Vagina (tissue), 2 donors: ENCODE measurements around the gene SLAMF7. TPM values are rescaled to one million over a fixed set of nuclear protein-coding genes. Genes with fewer than 3 reads are reported as not detected.

Source experiments
- DNase-seq, 2 donors: peaks; one replicate each; pipeline ENCODE4 v3.0.0-alpha.2; 2017; ENCODE audit errors: extremely low spot score in 2 of 2
- H3K27ac ChIP-seq: fragments of 200-600 bp; sonication (generic); one replicate; pipeline ENCODE4 v1.5.1; 2019
- H3K27me3 ChIP-seq: fragments of 200-600 bp; sonication (generic); one replicate; pipeline ENCODE4 v1.5.1; 2019
- H3K36me3 ChIP-seq, 2 donors: fragments of 200-600 bp; sonication (generic); one replicate each; pipeline ENCODE4 v1.5.1; 2017 to 2019
- H3K4me1 ChIP-seq: fragments of 200-600 bp; sonication (generic); one replicate; pipeline ENCODE4 v1.5.1; 2019
- H3K4me3 ChIP-seq, 2 donors: fragments of 200-600 bp; sonication (generic); 1 replicate in 1 of 2; 2 replicates in 1 of 2; pipeline ENCODE4 v1.5.1; 2016 to 2019
- H3K9me3 ChIP-seq: fragments of 200-600 bp; sonication (generic); one replicate; pipeline ENCODE4 v1.5.1; 2019
- POLR2A ChIP-seq, 2 donors: fragments of 450-650 bp; IDR thresholded peaks; one replicate each; pipeline ENCODE4 v1.6.1; 2017; ENCODE audit warnings: antibody characterized with exemption in 2 of 2, mild to moderate bottlenecking in 2 of 2, moderate library complexity in 2 of 2
- POLR2AphosphoS5 ChIP-seq, 2 donors: sonication (generic); formaldehyde crosslinking; IDR thresholded peaks; one replicate each; pipeline ENCODE4 v1.9.0; 2017; ENCODE audit warnings: antibody characterized with exemption in 2 of 2, mild to moderate bottlenecking in 2 of 2, low read depth in 1 of 2; ENCODE audit not compliant: insufficient read depth in 1 of 2
- intact Hi-C: fragments of 100-400 bp; cut with DNase I; formaldehyde crosslinking; loops from one replicate; pipeline ENCODE4 v1.15.1; 2023
- total RNA-seq: library from RNA; depleted of rRNA; stranded (reverse); fragments of >200 nt; gene quantifications from one replicate; pipeline ENCODE4 v1.2.3, GENCODE V29; 2016
- TF ChIP-seq, protein P1 (sequence below), 3 experiments: fragments of 450-650 bp in 2 of 3; fragments of 200-600 bp in 1 of 3; sonication (generic) in 1 of 3; IDR thresholded peaks; one replicate each; pipeline ENCODE4 v1.5.1; 2017 to 2019; ENCODE audit warnings: antibody characterized with exemption in 3 of 3, mild to moderate bottlenecking in 2 of 3, moderate library complexity in 2 of 3

The SLAMF7 gene
- total RNA-seq, 1 donor from 2014 or later, result 2.2 TPM

DNA sequence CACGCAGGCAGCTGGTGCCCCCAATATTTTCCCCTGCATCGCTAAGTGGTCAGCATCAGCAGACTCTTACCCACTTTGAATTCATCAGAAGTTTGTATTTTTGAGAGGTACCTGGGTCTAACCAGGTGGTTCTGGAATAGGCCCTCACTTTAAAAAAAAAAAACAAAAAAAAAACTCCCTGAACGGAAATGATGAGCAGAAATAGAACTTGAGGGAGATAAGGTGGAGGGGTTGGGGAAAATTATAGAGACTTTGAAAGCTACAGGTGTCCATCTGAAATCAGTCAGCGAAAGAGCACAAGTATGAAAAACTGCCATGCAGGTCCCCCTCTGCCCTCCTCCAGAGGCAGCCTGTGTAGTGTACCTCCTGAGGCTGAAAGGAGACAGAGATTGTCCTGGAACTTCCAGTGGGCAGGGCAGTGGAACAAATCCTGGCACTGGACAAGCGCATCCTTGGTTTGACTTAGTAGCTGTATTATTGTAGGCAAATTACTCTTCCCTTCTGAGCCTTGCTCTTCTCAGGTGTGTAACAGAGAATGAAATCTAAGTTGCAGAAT, 1.2 kb downstream of the SLAMF7 start:
- peak in 1 of 2 donors; percentile 20 for DNase-seq
- Histone ChIP-seq H3K4me3 (no peak overlapping the region), H3K27me3 (no peaks in the 10 kb centered on the region), H3K27ac (no peak overlapping the region), H3K36me3 (no peaks in the 10 kb centered on the region), H3K4me1 (no peaks in the 10 kb centered on the region), H3K9me3 (no peaks in the 10 kb centered on the region)
- TF ChIP-seq POLR2AphosphoS5 (IDR thresholded peaks at IDR 0.05; ENCODE audit: insufficient read depth in 1 of 2, low read depth in 1 of 2) (no peak), POLR2A (IDR thresholded peaks at IDR 0.05) (no peak)
- TF ChIP-seq, protein P1, sequence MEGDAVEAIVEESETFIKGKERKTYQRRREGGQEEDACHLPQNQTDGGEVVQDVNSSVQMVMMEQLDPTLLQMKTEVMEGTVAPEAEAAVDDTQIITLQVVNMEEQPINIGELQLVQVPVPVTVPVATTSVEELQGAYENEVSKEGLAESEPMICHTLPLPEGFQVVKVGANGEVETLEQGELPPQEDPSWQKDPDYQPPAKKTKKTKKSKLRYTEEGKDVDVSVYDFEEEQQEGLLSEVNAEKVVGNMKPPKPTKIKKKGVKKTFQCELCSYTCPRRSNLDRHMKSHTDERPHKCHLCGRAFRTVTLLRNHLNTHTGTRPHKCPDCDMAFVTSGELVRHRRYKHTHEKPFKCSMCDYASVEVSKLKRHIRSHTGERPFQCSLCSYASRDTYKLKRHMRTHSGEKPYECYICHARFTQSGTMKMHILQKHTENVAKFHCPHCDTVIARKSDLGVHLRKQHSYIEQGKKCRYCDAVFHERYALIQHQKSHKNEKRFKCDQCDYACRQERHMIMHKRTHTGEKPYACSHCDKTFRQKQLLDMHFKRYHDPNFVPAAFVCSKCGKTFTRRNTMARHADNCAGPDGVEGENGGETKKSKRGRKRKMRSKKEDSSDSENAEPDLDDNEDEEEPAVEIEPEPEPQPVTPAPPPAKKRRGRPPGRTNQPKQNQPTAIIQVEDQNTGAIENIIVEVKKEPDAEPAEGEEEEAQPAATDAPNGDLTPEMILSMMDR (IDR thresholded peaks at IDR 0.05), result no peak
- intact Hi-C loops, result no loop called here

GRCh38 chr1:160741092-160741501, 2.0 kb downstream of the SLAMF7 start:
- DNase-seq, result peak in 1 of 2 donors; percentile 6
- TF ChIP-seq POLR2A (IDR thresholded peaks at IDR 0.05), result no peak
- TF ChIP-seq, protein P1 (IDR thresholded peaks at IDR 0.05), result no peak
- no peak for TF ChIP-seq POLR2AphosphoS5 (IDR thresholded peaks at IDR 0.05; ENCODE audit: insufficient read depth in 1 of 2, low read depth in 1 of 2)
- Histone ChIP-seq H3K4me1 (no peaks in the 10 kb centered on the region), H3K9me3 (no peaks in the 10 kb centered on the region), H3K36me3 (no peaks in the 10 kb centered on the region), H3K27ac (no peak overlapping the region), H3K4me3 (no peak overlapping the region), H3K27me3 (no peaks in the 10 kb centered on the region)
- intact Hi-C loops, result no loop called here

DNA sequence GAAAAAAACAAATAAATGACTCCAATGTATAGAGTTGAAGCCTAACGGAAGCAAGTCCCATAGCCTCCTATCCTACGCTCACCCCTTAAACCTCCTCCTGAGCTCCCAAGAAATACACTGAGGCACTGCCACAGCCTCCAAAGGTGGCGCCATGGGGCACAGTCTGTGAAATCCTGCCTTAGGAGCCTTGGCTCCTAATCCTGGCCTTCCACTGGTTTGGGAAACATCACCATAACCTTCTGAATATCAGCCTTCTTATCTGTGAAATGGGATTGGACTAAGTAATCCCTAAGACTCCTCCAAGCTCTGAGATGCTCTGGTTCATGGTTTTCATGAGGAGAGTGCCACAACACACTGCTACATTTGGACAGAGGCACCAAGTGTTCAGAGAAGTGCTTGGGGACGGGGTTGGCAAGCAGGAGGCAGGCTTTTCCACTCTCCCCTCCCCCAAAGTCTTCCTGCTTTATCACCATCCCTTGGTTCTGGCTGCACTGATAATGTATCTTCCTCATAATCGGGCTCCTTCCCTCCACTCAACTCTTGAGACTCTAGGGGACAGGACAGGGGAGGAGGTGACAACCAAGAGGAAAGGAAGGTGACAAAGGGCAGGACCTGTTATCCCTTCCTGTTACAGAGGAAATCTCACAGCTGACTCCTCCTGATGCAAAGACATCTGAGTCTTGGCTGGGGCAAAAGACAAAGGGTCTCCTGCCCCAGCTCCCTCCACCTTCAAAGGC, 2.7 kb downstream of the SLAMF7 start:
- intact Hi-C loops, result no loop called here
- TF ChIP-seq POLR2A (IDR thresholded peaks at IDR 0.05), result no peak
- TF ChIP-seq, protein P1 (IDR thresholded peaks at IDR 0.05), result no peak
- TF ChIP-seq POLR2AphosphoS5 (IDR thresholded peaks at IDR 0.05; ENCODE audit: insufficient read depth in 1 of 2, low read depth in 1 of 2), result no peak
- no peak overlapping the region for H3K27ac ChIP-seq
- no peaks in the 10 kb centered on the region for H3K36me3 ChIP-seq
- peak in 1 of 2 donors; percentile 34 for DNase-seq
- H3K27me3 ChIP-seq, result no peaks in the 10 kb centered on the region
- no peaks in the 10 kb centered on the region for H3K4me1 ChIP-seq
- no peak overlapping the region for H3K4me3 ChIP-seq
- no peaks in the 10 kb centered on the region for H3K9me3 ChIP-seq

DNA sequence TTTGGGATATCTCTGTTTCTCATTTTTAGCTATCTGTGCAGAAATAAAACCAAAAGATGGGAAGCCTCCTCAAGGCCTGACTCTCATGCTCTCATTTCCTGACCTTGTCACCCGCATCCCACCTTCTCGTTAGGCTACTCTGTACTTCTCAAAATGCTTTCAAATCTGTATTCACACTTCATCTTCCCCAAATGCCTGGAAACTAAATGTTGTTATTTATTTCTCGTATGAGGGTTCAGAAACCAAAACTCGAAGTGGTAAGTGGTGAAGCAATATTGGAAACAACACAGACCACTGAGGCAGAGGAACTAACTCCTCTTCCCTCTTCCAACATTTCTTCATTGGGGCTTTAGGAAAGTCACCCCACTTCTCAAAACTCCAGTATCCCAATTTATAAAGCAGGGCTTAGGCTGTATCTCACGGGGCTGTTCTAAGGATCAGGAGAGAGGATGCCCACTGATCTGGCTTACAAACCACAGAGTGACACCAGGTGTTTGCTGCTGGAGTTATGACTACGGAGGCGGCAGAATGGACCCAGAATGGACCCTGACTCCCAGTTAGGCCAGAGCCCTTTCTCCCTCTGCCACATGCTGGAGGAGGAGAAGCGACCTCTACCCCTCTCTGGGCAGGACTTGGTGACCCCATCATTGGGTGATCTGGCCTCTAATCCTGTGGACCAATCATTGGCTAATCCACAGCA, 3.5 kb downstream of the SLAMF7 start:
- intact Hi-C loops, result no loop called here
- peak in 1 of 2 donors; percentile 52 for DNase-seq
- no peaks in the 10 kb centered on the region for H3K27me3 ChIP-seq
- no peaks in the 10 kb centered on the region for H3K9me3 ChIP-seq
- no peaks in the 10 kb centered on the region for H3K4me1 ChIP-seq
- TF ChIP-seq POLR2AphosphoS5 (IDR thresholded peaks at IDR 0.05; ENCODE audit: insufficient read depth in 1 of 2, low read depth in 1 of 2) (no peak), POLR2A (IDR thresholded peaks at IDR 0.05) (no peak)
- TF ChIP-seq, protein P1 (IDR thresholded peaks at IDR 0.05), result no peak
- H3K36me3 ChIP-seq, result no peaks in the 10 kb centered on the region
- H3K27ac ChIP-seq, result no peak overlapping the region
- no peak overlapping the region for H3K4me3 ChIP-seq
